HG03103 (cell line): ENCODE measurements around the gene SSBP2.
"Not testable (repeated sequence)": the region's sequence is repeated elsewhere in the genome, so short reads cannot be mapped to it uniquely, and the experiment has no call there.

ENCODE experiments used
- ATAC-seq: cut with Tn5 transposase; IDR thresholded peaks from one replicate; pipeline ENCODE4 v1.9.1; 2021; ENCODE audit warnings: low read depth; ENCODE audit not compliant: unreplicated experiment

SSBP2 gene

GRCh38 chr5:81486711-81487110 is 264.2 kb downstream of the SSBP2 start:
- ATAC-seq, result no peak

GRCh38 chr5:81482595-81482994 is 268.3 kb downstream of the SSBP2 start:
- no peak for ATAC-seq

GRCh38 chr5:81473395-81473794 is 277.5 kb downstream of the SSBP2 start:
- ATAC-seq, result not testable (repeated sequence)

GRCh38 chr5:81469676-81470075 is 281.2 kb downstream of the SSBP2 start:
- no peak for ATAC-seq

- ATAC-seq, result no peak
These were observed 300.0 kb downstream of the SSBP2 start for GRCh38 chr5:81450940-81451339.

DNA sequence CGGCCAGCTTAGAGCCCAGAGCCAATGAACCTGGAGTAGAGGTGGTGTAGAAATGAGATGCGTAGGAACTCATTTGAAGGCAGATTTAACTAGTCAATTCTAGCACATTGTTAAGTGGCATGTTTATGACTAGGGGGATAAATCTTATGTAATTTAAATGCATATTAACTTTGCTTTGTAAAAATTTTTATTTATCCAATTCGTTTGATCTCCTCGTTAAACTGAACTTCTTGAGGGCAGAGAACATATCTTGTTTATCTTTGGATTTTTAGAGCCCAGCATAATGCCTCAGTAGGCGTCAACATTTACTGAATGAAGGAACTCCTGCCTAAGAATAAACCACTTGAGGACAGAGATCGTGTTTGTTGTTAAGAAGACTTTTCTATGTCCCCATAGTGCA is 315.9 kb downstream of the SSBP2 start:
- ATAC-seq, result no peak

- ATAC-seq, result no peak
These were observed 320.9 kb downstream of the SSBP2 start for GRCh38 chr5:81429985-81430384.

- ATAC-seq, result no peak
These were observed 321.5 kb downstream of the SSBP2 start for GRCh38 chr5:81429363-81429762.

DNA sequence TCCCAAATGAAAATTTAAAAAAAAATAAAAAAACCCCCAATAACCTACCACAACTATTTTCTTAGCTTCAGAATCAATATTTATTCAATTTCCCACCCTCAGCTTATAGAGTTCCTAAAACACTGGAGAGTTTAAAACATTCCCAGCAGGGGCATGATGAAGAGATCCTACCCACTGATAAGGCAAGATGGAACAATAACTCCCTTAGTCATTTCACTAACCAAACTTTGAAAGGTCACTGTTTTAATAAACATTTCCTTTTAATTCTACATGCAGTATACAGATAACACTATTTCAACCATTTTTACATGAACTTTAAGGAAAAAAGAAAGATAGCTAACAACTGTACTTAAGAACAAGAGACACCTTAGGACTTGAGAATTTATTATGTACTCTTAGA is 322.0 kb downstream of the SSBP2 start:
- ATAC-seq, result no peak

GRCh38 chr5:81428446-81428845 is 322.5 kb downstream of the SSBP2 start:
- ATAC-seq, result no peak

GRCh38 chr5:81427566-81427965 is 323.3 kb downstream of the SSBP2 start:
- no peak for ATAC-seq

DNA sequence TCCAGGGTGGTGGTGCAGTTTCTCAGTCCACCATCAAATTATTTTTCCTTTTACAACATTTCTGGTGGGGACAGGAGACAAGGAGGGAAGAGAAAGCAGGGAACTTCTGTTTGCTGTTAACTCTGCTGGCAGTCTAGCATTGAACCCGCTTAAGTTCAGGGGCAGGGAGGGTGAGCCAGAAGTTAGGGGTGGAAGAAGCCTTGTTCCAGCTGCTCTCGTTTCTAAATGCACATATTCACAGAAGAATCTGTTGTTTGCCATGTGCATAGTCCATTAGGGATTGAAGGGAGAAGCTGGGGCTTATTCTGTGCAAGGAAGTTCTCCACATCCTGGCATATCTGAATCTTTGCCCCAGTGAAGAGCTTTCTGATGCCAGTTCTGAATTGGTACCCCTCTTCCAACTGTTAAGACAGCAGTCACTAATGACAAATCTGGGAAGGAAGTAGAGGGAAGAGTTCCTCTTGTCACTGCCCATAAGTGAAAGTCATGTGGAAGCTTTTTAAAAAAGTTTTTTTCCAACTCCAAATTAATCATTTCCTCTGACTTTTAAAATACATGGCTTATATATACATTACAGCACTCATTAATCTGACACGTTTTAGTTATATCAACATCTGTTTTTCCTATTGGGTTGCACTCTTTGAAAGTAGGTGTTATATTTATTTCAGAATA is 324.4 kb downstream of the SSBP2 start:
- ATAC-seq, result no peak

DNA sequence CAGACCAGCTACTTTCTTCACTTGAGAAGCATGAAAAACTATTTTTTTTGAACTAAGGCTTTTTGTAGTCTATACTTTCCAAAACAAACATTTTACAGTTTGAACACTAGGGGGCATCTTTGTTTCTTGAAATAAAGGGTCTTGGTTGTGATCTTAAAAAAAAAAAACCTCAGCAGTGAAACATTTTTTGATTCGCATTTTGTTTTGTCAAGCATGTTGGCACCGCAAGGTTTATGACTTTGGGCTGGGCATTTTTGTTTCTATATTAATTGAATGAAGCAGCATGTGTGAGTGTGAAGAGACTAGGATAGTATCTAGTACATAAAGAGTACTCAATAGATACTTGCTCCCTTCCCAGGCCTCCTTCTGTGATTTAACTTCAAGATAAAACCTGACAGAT is 325.3 kb downstream of the SSBP2 start:
- ATAC-seq, result no peak

DNA sequence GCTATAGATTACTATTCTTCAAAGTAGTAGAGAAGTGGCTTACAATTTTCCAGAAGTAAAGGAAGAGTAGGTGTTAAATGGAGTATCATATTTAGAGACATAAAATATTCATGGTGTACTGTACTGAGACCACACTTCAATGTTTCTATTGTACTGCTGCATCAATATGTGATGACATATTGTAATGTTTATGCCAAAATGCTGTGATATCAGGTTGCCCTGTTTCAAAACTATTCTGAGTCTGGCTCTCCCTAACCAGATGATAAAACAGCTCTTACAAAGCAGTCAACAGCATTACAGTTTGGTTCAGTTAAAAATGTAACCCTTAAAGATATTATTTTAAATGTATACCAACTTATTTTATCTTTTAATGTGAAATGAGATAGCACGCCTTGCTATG is 326.2 kb downstream of the SSBP2 start:
- ATAC-seq, result no peak

DNA sequence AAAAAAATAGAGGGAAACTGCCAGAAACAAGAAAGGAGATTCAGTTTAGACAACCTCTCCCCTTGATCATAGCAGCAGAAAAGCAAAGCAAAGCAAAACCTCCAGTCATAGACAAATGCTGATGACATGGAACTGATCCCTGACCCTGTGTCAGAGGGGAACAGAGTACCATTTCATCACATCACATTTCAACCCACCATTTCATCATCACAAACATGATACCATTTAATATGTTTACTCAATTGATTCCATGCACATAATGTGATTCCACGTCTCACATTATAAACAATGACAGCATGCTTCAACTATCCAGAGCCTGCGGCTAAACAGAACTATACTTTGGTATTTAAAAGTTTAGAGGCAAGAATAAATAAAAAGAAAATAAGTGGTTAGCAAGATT is 328.2 kb downstream of the SSBP2 start:
- no peak for ATAC-seq

DNA sequence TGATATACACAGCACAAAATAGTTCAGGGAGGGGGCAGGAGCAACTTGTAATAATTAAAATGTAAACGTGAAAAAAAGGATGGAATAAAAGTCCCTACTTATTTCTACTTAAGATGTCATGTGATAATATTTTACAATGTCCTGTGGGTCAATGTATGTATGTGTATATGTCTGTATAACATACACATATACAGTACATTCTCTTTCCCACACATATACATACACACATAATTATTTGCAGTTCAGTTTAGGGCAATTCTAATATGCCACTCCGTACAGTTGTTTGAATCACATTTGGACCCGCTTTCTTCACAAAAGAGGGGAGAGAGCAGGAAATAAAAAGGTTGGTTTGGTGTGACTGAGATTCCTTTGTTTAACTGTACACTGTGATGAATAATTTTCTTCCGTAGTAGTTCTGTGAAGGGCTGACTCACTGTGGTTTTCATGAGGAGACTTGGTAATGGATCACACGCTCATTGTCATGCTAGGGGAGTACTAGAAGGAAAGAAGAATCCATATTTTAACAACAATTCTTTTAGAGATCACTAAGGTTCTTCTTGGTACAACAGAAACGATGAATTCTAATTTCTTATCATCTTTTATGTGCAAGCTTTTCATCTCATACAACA is 330.7 kb downstream of the SSBP2 start:
- ATAC-seq, result no peak

- ATAC-seq, result no peak
These were observed 332.3 kb downstream of the SSBP2 start for GRCh38 chr5:81418606-81419005.

DNA sequence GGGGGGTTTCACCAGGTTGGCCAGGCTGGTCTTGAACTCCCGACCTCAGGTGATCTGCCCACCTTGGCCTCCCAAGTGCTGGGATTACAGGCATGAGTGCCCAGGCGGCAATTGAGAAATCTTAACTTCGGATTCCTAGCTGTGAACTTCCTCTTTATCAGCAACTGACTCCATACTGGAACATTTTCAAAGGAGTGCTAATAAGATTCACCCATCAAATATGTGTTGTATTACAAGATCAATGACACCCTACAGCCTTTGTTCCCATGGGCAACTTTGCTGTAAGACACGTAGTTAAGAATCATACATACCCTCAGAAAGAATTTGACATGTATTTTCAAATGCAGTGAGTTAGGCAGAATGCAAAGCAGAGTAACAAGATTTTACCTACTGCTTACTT is 333.8 kb downstream of the SSBP2 start:
- no peak for ATAC-seq

- no peak for ATAC-seq
These were observed 341.0 kb downstream of the SSBP2 start for GRCh38 chr5:81409896-81410295.

DNA sequence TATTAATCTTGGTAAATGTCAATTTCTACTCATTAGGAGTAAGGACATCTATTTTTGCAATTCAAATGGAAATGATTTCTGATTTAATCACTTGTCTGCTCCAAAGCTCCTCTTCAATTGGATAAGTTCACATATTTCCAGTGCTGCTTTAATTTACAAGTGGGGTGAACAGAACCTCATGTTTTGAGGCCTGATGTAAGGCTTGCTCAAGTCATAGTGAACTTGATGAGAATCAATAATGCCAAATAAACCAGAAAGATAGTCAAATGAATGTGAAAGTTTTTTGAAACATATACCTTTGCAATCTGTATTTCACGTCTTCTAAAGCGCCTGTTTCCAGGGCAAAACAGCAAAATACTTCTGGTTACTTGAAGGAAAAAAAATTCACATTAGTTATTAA is 341.5 kb downstream of the SSBP2 start:
- no peak for ATAC-seq

DNA sequence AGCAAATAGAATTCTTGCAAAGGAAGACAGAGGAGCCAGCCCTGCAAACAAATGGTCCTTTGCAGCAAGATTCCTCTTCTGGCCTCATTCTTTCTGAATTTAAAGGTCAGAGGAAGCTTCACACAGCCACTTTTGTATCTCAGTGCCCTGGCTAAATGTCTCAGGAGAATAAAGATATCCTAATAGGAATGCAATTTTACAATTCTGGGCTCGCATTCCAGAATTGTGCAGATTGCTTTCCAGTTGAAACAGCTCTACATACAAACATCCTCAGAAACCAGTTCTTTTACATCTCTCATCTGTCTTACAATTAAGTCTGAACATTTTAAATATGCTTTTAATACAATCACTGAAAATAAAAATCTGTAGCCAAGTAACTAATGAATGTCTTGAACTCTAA is 342.4 kb downstream of the SSBP2 start:
- ATAC-seq, result no peak

DNA sequence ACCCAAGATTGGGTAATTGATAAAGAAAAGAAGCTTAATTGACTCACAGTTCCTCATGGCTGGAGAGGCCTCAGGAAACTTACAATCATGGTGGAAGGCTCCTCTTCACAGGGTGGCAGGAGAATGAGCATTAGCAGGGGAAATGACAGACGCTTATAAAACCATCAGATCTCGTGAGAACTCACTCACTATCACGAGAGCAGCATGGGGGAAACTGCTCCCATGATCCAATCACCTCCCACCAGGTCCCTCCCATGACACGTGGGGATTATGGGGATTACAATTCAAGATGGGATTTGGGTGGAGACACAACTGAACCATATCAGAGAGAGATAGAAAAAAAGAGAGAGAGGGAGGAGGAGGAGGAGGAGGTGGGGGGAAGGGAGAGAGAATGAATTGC is 343.1 kb downstream of the SSBP2 start:
- ATAC-seq, result not testable (repeated sequence)
